GM19025 (cell line): ENCODE measurements around the gene RHBDD1.

Source experiments
- ATAC-seq: cut with Tn5 transposase; IDR thresholded peaks from one replicate; pipeline ENCODE4 v1.9.1; 2021; ENCODE audit warnings: mild to moderate bottlenecking, low read depth, moderate library complexity; ENCODE audit not compliant: unreplicated experiment

Gene RHBDD1

DNA sequence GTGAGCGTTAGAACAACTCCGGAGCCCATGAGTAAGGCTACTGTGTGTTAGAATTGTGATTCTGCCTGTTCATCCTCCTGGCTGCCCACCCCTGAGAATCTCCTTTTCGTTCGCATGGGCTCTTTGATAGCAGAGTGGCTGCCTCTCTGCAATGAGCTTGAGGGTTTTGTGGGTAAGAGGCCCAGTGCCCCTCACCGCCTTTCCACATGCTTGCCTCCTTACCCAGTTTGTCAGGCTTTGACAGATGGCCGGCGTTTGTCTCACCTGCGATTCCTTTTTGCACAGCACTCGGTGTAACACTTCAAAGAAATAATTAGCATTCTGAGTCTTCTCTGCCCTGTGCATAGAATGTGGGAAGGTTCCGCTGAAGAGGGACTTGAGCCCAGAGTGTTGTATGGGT lies 138.0 kb downstream of the RHBDD1 start:
- ATAC-seq = no peak

DNA sequence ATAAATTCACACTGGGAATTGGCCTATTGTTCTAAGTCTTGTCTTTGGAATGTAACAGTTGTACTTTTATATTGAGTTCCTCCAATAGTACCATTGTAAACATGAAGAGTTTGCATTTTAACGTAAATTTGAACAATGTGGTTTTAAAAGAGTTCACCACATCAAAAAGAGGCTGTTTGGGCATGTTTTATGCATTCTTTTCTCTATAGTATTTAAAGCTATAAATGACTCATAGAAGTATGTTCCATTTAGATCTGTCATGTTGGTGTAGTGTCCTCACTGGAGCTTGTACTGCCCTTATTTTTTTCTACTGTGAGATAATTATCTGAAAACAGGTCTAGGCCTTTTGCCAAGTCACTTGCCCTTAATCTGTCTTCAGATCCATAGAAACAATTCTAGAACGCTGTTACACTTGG lies 141.9 kb downstream of the RHBDD1 start:
- ATAC-seq = no peak

DNA sequence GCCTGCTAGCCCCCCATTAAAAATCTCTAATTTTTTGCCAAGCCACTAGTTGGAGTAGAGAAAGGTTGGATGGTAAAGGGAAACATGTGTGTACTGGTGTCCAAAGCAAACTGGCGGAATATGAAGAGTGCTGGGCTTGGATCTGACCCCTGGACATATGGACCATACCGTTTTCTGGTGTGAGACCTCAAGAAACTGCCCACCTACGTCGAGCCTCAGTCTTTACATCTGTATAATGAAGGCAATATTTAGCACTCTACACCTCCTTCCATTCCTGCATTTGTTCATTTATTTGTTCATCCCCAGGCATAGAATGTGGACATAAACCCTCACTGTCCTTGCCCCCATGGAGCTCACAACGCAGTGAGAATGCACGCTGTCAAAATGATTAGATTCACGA lies 142.4 kb downstream of the RHBDD1 start:
- no peak for ATAC-seq

DNA sequence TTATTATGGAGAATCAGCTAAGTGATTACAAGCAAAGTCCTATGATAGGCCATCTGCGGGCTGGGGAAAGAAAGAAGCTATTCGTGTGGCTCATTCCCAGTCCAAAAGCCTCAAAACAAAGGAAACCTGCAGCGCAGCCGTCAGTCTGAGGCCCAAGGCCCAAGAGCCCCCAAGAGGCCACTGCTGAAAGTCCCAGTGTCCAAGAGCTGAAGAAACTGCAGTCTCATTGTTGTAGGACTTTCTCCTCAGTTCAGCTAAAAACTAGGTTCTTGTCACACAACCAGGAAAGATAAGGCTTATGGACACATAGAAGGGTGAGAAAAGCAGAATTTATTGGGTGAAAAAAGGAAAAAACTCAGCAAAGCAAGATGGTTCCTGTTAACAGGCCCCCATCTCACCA lies 143.2 kb downstream of the RHBDD1 start:
- ATAC-seq = no peak

DNA sequence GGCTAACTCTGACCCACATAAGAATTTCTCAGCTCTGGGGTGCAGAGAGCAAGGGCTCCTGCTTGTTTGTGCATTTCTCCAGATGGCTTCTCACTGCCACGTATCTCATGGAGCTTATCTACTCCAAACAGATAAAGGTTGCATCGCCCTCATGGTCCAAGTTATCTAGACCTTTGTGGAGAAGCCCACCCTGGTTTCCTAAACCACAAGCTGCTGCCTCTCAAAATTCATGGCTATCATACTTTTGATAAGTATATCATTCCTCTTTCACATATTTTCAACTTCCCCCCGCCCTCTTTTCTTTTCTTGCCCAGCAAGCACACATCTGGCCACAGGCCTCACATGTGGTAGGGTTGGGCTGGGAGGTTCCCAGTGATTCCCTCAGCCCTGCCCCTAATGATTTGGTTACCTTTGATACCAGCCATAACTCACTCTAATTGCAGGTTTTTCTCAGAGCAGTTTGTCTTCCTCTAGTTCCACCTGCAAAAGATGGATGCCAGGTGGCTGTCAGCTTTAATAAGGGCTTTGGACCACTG lies 146.0 kb downstream of the RHBDD1 start:
- ATAC-seq = no peak

DNA sequence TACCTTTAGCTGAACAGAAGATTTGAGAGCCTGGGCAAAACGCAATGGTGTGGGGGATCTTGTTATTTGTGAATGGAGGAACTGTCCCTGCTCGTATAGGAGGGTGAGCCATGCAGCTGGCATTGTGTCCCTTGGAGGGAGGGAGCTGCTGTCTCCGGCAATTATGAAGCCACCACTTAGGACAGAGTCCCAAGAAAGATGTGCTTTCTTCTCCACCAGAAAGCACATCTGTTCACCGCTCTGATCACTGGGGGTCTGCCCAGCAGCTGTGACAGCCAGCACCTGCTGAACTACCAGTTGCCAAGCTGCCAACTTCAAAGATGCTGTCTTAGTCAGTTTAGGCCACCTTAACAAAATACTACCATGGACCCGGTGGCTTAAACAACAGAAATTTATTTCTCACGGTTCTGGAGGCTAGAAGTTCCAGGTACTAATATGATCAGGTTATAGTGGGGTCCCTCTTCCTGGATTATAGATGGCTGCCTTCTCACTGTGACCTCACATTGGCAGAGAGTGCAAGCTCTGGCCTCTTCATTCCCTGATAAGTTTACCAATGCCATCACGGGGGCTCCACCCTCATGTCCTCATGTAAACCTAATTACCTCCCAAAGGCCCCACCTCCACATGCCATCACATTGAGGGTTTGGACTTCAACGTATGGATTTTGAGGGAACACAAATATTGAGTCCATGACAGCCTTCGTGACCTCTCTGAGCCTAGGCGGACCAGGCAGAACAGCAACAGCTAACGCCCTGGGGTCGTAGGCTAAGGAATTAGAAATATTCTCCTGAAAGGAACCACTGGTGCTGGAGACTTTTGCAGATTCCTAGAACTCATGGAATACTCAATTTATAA lies 148.3 kb downstream of the RHBDD1 start:
- no peak for ATAC-seq

DNA sequence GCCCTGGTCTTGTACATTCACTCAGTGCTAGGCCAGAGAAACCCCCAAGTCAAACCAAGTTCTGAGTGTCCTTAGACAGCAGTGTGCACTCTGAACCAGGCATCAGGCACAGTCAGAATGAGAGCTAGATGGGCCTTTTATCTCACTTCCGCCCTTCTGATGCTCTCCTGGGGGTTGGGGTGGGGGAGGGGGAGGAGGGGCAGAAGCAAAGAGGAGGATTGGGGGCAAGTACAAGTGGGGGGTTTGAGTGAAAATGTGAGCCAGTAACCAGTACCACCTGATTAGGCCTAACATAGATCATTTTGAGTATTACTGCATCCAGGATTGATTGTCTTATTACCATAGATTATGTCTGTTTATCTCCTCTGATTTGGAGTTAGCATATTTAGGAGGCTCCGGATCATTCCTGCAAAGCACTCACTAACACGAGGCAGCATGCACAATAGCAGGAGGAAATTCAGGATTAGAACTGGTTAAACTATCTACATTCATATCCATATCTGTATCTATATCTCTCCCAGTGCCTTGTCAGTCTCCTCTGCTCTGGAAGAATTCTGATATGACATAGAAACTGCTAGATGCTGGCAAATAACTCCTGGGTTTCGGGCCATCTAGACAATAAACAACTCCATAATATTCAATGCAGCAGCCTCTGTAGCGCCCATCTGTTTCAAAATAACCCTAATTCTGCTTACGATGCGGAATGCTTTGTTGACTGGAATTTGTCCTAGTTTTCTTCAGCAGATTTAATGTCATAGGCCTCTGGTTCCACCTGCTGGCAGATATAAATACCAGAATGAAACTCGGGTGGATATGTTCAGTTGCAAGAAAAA lies 149.1 kb downstream of the RHBDD1 start:
- ATAC-seq = peak; percentile 94

DNA sequence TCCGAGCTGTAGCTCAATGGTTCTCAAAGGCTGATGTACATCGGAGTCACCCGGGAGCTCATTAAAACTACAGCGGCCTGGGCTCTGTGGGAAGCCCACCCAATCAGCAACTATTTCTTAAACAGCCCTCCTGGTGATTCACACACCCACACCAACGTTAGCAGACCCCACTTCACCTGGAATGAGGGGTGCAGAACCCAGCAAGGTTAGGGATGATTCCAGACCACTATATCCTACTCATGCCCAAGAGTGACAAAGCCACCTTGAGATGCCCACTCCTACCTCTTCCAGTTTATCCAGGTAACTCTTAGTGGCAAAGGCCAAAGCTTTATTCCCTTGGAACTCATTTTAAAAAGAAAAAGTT lies 149.7 kb downstream of the RHBDD1 start:
- ATAC-seq = no peak

DNA sequence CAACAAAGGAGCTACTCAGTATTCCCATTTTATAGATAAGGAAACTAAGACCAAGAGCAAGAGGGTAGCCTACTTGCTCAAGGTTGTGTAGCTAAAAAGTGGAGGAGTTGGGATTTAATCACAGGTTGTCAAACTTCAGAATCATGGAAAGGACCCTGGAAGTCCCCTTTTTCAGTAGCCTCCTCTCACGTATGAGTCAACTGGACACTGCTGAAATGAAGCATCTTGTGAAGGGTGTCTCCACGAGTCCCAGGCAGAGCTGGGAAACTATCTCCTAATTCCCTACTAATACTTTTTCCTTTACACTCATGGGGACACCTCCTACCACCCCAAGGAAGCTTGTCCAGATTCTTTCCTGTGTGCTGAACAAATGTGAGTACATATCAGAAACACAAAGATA lies 155.8 kb downstream of the RHBDD1 start:
- no peak for ATAC-seq

DNA sequence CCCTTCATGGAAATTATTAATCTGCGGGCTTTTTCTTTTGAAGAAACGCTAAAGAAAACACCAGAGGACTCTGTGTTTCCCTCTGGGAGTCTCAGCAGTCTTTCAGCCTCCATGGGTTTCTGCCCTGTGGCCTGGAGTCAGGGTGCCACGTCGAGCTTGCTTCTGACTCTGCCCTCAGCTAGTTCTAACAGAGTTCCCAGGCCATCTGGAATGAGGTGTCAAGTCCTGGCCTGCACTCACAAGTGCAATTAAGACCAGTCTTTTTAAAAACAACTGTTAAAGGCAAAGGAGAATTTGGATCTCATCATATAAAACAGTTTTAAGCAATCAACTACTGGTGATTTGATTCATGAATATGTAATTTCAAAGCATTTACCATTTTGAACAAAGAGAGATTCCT lies 157.3 kb downstream of the RHBDD1 start:
- ATAC-seq = no peak

DNA sequence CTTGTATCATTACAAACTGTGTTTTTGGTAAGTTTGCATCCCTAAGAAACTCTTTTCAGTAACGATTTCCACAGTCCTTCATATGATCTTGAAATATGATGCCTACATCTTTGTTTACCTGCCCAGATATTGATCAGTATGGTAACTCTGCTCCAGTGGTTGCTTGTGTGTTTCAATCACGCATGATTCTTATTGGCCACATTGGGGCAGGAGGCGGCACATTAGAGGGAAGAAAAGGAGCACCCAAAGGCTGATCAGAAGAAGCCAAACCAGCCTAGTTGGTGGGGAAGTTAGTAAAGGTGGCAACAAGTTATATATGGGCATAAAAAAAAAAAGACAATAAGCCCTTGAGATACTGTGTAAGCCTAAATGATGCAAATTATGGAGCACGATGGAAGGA lies 158.9 kb downstream of the RHBDD1 start:
- ATAC-seq = no peak

DNA sequence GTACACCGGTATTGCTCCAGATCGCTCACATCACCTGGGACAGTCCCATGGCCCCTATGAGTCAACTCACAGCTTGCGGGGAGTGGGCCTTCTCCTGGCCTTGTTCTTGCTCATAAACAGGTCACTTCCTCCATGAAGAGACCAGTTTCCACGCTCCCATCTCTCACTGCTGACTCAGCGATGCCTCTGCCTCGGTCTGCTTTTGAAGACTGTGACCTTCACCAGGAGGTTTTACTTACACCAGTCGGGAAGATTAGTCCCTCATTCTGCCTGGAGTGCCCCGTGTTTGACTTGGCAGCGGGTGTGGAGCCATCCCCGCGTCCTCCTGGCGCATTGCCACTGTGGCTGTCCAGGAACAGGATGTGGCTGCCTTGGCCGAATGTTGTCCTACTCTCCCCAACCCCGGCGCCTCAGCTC lies 159.8 kb downstream of the RHBDD1 start:
- ATAC-seq = no peak

DNA sequence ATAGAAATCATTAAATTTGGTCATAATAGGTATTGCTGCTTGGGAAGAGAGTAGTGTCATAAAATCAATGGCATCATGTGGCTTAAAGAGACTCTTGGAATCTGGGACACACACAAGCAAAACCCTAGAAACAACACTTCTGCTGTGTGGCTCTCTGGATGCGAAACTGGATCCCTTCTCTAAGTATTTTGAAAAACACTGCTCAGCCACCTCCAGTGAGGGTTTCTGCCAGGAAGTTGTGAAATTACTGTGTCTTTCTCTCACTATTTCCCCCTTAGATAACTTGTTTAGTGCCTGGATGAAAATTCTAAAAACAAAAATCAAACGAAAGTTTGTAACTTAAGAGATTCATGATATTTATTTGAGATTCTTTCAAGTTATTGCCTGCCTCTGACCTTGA lies 163.8 kb downstream of the RHBDD1 start:
- ATAC-seq = no peak

DNA sequence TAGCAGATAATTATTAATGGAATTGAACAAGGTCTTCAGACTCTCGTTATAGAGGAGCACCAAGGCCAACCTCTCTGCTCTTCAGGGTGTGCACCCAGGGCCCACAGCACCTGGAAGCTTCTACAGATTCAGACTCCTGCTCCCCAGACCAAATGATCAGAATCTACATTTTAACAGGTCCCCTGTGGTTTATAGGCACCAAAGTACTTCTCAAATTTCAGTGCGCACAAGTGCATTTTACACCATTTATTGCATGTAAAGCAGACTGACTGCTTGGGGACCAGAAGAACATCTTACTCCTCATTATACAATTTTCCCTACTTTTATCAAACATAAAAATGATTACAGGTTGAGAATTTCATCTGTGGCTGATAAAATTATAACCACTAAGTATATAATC lies 164.3 kb downstream of the RHBDD1 start:
- no peak for ATAC-seq

DNA sequence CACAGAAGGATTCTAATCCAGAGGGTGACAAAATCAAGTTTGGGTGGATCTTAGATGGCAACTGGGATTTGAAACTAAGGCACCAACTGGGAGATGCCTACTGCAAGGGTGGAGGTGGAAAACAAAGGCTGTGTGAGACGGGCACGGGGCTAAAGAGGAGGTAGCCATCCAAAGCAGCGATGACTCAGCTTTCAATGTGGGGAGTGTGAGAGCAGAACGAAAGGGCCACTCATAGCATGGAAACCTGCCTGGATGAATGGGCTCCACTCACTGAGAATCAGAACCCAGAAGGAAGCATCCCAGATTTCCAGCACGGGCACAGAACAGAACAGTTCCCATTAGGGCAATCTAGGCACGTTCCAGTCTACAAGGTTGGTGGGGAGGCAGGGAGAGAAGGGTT lies 168.6 kb downstream of the RHBDD1 start:
- ATAC-seq = no peak

DNA sequence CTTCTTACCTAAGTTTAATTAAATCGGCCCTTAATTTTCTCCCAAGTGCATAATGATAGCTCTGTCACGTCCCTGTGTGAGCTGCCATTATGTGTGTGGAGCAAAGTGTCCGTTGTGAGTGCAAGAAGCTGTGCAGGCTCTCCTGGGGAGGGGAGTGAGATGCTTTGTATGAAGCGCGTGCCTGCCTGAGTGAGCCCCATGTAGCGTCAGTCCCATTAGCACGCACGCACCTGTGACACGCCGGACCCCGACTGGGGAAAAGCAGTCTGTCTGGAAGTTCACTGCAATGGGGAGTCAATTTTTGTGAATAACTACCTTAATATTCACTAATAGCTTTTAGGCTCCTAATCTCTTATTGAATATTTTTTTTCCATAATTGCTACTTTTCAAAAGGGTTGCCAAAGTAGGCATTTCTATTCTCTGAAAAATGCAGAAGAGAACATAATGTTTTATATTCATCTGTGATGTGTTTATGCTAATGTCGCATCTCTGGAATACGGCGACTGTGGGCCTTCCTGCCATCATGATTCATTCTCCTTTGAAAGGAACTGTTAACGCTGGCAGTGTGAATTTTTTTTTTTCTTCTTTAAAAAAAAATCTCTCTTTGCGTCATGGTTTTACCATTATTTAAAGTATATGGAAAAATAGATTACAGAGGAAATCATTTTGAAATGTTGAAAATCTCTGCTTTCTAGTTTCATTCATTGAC lies 170.5 kb downstream of the RHBDD1 start:
- no peak for ATAC-seq

DNA sequence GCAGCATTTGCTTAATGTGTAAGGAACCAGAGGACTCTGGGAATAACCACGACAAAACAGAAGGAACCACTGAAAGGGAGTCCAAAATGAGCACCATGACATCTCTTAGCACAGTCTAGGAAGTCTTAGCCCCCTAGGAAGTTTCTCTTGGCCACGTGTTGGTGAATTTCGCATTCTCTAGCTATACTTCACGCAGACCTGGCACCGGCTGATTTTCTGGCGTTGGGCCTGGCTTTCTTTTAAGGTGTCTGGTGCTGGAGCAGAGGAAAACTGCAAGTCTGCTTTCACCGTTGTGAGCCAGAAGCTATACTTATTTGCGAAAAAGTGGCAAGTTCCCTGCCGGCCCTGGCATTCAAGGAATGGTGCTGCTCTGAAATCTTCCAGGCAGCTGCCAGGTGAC lies 171.3 kb downstream of the RHBDD1 start:
- no peak for ATAC-seq

DNA sequence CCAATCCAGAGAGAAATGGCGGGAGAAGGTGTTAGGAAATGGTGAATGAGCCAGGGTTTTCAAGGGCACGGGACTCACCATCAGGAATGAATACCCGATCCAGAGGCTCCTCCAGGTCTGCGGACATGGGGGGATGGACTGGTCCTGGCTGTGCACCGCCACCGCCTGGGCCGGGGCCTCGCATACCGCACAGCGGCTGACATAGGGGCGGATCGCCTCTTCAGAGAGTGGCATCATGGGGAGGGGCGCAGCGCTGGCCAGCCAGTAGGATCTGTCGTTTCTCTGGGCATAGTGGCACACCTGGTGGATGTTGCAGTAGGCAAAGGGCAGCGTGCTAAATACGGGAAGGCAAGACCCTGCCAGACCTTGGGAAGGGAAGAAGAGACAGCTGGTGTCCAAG lies 172.1 kb downstream of the RHBDD1 start:
- ATAC-seq = no peak

DNA sequence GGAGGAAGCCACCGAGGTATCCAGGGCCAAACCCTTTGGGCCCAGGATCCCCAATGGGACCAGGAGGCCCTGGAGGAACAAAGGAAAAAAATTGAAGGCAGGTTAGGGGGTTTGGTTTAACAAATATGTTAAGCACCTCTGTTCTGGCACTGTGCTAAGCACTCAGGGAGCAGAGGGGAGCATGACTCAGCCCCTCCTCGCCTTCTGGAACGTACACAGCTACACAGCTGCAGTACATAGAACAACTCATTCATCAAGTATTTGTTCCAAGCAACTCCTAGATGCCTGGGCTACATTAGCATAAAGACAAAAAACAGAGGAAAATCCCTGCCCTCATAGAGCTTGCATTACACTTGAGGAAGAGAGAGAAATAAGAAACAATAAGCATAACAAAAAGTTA lies 174.6 kb downstream of the RHBDD1 start:
- no peak for ATAC-seq

DNA sequence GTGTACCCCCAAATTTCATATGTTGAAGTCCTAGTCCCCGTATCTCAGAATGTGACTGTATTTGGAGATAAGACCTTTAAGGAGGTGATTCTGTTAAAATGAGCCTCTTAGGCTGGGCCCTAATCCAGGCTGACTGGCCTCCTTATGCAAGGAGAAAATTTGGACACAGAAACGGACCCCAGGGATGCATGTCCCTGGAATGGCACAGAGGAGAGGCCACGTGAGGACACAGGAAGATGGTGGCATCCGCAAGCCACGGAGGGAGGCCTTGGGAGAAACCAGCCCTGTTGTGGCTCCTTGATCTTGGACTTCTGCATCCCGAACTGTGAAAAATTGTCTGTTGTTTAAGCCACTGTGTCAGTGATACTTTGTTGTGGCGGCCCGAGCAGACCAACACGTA lies 177.5 kb downstream of the RHBDD1 start:
- no peak for ATAC-seq

DNA sequence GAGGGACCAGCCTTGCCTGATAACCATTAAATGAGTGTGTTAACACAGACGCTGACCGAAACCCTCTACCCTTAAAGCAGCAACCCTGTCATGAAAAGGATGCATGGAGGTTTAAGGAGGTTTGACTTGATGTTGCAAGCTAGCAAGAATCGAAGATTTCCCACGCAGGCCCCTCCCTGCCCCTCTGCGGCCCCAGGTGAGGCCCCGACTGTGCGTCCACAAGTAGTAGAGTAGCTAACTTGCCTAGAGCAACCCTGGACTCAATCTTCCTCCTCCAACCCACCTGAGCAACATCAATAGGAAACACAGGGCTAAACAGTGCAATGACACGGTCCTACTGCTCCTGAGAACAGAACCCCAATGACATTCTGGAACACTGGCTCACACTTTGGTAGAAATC lies 178.0 kb downstream of the RHBDD1 start:
- ATAC-seq = no peak
